ENCODE results near the gene SLC35B2.
A peak's percentile ranks its signal among the peaks of the same experiment; 100 is the strongest.
"Not testable (repeated sequence)": the region's sequence is repeated elsewhere in the genome, so short reads cannot be mapped to it uniquely, and the experiment has no call there.

Gene SLC35B2

DNA sequence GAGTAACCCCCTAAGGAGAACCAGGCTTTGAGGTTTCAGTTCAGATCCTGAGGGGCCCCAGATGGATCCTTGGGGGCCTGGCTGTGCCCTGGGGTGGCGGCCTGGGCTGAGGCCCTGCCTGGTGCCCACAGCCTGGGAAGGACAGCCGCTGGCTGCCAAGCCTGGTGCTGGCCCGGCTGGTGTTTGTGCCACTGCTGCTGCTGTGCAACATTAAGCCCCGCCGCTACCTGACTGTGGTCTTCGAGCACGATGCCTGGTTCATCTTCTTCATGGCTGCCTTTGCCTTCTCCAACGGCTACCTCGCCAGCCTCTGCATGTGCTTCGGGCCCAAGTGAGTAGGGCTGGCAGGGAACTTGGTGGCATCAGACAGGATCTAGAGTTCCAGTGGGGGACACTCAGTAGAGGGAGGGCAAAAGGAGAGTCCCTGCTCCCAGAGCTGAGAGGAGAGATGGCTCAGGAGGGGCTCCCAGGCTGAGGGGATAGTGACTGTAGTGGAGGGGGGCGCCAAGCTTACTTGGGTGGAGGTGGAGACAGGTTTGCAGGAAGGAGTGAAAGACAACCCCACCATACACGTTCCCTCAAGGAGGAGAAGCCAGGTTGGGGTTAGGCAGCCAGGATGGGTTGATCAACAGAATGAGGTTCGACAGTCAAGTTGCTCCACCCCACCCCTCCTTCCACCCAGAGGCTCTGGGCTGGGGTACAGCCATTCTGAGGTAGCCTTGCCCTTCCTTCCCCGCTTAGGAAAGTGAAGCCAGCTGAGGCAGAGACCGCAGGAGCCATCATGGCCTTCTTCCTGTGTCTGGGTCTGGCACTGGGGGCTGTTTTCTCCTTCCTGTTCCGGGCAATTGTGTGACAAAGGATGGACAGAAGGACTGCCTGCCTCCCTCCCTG lies 24.4 kb downstream of the SLC35B2 start:
- DNase-seq = no peak

DNA sequence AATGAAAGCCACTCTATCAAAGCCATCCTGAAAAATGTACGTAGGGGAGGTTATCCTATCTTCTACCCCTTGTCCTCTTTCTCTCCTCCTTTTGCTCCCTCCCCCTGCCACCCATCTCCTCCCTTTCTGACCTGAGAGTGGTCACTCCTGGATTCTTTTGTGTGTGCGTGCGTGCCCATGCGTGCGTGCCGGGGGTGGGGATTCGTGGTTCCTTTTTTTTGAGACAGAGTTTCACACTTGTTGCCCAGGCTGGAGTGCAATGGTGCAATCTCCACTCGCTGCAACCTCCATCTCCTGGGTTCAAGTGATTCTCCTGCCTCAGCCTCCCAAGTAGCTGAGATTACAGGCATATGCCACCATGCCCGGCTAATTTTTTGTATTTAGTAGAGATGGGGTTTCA lies 25.9 kb downstream of the SLC35B2 start:
- not testable (repeated sequence) for DNase-seq

DNA sequence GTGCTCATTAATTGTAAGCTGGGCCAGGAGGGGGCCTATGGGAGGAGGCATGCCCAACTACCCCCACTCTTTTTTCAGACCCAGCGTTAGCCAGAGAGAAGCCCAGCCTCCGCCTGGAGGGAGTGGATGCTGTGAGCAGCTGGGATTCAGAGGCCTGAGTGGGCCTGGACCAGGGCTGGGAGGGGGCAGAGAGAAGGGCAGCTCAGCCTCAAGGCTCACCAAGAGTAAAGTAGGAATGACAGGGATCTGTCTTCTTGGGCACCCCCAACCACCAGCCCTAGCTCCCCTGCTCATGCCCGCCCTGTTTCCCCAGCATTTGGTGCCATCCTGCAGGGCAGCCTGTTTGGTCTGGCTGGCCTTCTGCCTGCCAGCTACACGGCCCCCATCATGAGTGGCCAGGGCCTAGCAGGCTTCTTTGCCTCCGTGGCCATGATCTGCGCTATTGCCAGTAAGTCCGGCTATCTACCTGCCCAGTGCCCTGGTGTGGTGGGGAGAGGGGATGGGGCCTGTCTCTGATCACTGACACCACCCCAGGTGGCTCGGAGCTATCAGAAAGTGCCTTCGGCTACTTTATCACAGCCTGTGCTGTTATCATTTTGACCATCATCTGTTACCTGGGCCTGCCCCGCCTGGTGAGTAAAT lies 27.2 kb downstream of the SLC35B2 start:
- no peak for DNase-seq

DNA sequence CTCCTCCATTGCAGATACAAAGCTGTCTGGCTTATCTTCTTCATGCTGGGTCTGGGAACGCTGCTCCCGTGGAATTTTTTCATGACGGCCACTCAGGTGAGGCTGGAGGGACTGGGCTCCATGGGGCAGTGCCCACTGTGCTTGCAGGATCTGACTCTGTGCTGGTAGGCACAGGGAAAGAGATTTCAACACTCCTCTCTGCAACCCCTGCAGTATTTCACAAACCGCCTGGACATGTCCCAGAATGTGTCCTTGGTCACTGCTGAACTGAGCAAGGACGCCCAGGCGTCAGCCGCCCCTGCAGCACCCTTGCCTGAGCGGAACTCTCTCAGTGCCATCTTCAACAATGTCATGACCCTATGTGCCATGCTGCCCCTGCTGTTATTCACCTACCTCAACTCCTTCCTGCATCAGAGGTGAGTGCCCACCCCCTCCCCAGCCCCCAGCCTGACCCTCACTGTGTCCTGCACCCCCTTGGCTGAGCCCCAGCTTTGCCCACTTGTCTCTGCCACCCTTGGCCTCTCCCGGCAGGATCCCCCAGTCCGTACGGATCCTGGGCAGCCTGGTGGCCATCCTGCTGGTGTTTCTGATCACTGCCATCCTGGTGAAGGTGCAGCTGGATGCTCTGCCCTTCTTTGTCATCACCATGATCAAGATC lies 27.8 kb downstream of the SLC35B2 start:
- DNase-seq = no peak

DNA sequence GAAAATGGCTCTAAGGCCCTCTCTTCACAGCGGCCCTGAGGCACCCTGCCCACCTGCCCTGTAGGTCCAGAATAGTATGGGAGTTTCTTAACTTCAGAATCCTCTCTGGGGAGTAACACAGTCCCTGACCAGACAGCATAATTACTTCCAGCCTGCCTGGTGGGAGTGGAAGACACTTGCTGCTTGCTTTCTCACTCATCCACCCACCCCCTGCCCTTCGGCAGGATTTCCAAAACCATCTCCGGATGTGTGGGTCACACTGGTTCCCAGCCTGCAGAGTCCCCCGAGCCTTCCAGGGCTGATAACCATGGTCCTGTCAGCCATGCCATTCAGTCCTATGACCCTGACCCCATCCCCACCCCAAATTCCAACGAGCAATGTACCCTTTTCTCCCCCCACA lies 28.5 kb downstream of the SLC35B2 start:
- DNase-seq = no peak

DNA sequence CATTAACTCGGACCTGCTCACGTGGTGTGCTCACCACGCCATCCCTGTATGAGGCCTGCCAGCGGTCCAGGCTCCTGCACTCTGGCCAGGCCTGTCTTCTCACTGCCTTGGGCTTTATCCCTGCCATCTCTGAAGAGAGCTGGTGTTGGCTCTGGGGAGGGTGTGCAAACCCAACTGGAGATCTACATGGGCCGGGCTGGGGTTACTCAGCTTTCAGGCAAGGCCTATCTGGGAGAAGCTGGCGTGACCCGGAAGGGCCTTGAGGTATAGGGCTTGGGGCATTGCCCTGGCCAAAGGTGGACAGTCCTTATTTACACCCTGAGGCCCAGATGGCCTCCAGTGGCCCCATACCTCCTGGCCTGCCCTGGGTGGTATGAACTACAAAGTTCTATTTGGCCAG lies 28.9 kb downstream of the SLC35B2 start:
- no peak for DNase-seq

DNA sequence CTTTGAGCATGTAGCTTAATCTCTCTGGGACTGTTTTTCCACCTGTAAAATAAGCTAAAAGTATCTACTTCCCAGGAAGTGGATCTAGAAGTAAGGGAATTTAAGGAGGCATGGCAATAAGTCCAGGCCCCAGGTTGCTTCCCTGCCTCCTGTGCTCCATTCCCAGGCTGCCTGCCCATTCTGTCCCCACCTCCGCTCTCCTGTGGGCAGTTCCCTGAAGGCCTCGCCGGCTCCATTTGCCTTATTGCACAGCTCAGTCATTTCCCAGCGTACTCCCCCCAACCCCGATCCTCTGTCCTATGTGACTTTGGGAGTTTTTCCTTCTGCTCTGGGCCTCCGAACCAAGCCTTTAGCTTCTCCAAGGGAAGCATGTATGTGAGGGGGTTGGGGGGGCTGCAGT lies 29.3 kb downstream of the SLC35B2 start:
- no peak for DNase-seq

DNA sequence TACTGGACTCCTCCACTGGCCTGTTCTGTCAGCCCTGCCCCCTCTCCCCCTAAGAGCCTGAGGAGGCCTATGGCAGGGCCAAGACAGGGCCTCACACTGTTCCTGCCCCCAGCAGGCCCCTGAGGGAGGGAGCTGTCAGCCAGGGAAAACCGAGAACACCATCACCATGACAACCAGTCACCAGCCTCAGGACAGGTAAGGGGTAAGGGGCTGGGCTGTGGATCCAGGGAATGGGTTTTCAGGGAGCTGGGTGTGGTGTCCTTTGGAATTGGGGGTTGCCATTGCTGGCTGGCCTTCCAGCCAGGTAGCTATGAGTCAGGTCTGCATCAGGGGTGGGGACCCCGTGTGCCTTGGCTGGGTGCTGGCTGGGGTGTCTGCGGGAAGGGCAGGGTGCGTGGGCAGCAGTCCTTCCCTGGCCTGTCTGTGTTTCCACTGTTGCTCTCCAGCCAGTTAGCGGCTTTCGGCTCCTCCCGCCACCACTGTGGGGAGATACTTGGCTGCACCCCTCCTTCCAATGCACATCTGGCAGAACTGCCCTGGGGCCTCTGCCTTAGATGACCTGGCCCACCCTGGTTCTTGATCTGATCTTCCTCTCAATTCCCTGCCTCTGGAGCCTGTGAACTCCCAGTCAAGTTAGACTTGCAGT lies 30.1 kb downstream of the SLC35B2 start:
- DNase-seq = peak in 1 of 2 experiments; percentile 24

DNA sequence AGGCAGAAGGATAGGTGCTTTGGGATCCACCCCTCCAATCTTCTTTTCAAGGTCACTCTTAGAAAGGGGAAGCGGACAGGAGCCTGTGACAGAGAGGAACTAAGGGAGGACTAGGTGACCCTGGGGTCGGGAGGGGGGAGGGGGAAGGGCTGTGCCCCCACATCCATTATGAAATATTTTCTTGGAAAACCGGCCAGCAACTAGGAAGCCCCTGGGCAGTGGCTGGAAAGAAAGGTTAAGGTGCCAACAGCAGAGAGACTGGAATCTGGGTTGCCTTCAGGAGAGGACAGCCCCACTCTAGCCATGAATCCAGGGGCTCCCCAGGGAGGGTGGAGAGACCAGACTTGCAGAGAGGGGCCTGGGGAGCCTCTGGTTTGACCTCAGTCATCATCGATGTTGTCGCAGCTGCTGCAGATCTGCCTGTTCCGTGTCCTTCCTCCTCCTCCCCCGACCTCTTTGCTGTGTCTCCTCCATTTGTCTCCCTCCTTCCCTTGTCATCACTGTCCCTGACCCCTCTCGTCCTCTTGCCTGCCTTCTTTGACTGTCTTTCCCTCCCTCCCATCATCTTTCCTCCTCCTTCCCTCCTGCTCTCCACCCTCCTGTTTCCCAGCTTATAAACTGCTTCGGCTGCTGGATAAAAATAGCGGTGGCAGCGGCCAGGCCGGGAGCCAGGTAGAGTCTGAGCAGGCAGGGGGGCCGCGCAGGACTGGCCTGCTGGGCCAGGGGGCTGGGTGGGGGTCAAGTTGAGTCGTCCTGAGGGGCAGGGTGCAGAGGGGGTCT lies 30.8 kb downstream of the SLC35B2 start:
- DNase-seq = no peak

DNA sequence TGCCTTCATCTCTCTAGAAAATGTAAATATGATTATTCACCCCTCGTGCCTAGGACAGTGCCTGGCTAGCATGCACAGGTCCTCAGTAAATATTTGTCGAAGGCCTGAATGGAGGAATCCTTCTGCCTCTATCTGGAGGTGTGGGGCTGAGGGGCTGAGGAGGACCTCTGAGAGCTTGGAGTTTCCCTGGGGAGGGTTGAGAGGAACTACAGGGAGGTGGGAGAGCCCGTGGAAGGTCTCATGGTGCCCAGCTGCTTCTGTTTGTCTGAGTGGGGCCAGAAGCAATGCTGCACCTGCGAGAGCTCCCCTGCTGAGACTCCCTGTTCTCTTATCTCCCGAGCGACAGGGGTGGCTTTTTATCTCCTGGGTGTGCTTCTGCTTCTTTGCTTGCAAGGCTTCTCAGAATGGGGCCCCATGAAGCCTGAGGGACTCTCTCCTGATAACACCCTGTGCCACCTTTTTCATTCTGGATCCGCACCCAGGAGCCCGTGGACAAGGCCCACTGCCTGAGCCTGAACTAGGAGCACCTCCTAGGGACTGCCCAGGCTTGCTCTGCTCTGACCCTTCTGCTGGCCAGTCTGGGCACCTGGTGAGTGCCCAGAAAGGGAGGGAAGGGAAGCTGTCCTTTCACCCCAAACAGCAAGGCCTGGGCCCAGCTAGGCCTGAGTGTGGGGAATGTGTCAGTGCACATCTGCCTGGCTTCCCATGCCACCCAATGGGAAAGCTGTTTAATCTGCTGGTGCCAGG lies 31.6 kb downstream of the SLC35B2 start:
- no peak for DNase-seq

DNA sequence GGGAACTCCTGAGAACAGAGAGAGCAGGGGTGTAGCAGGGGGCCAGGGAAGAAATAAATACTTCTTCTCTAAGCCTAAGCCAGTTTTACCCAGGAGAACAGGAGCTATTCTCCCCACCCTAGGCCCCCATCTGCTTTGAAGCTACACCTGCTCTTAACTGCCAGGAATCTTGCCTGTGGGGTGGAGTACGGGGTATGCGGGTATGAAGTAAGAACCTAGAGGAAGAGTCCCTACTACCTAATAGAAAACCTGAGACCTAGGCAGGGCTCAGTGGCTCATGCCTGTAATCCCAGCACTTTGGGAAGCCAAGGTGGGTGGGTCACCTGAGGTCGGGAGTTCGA lies 32.4 kb downstream of the SLC35B2 start:
- no peak for DNase-seq

DNA sequence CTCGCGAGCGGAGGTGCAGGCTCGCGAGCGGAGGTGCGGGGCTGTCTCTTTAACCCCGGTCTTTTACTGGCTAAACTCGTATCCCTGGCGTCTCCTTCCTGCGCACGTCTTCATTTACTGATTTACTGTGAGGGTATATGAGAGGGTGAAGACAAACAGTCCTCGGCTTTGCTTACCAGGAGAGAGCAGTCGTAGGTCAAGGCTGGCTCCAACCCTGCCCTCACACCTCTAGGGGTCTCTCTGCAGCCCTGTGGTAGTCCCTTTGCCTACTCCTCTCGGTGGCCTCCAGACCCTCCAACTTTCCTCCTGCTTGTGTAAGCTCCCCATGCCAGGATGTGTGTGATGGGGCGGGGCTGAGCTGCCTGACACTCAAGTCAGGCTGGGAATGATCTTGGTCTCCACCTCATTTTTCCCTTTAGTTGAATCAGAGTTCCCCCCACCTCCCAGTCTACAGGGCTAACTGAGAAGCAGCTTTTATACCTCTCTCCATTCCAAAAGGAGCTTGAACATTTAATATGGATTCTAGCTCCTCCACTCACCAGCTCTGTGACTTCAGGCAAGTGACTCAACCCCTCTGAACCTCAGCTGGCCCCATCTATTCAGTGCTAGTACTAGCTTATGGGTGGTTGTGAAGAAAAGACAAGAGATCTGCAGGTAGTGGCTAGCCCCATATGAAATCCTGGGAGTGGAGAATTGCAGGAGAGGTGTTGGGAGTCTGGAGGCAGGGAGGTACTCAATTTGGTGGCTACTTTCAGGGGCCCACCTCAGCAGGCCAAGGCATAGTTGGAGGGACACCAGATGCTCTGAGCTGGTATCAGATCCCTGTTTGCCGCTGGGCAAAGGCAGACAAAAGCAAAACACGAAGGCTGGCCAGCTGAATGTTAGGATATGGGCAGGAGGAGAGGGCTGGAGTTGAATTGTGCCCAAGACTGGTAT lies 33.0 kb downstream of the SLC35B2 start:
- peak in 1 of 2 experiments; percentile 47 for DNase-seq

DNA sequence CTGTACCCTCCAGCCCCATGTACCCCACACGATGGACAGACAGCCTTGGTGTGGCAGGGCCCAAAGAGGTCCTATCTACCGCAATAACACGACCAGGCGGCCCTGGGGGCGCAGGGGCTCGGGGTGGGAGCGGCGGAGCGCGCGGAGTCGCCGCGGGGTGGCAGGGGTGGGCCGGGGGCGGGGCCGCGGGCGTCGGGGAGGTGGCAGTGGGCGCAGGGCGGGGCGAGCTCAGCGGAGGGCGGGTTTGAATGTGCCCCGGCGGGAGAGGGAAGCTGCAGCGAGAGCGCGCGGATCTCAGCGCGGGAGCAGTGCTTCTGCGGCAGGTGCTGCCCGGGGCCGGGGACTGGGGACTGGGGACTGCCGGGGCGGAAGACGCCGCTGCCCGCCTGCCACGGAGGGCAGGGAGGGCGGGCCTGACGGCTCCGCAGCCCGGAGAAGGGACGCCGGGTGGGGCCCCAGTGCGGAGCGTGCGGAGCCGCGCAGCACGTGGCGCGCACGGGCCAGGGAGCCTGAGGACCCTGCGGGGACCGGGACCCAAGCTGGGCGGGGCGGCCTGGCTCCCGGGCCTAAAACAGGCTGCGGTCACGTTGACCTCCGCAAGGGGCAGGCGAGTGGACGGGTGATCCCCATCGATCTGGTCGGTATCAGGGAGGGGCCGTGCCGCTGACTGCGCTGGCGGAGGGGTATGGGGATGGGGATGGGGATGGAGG lies 33.9 kb downstream of the SLC35B2 start, which contains the start of gene SLC29A1:
Gene SLC29A1 (plus strand): TSS at position 277 of the 710 bp plus-strand sequence. CDS start 3,719 bp downstream, outside the sequence.
- peak; percentile 18 to 92 for DNase-seq

DNA sequence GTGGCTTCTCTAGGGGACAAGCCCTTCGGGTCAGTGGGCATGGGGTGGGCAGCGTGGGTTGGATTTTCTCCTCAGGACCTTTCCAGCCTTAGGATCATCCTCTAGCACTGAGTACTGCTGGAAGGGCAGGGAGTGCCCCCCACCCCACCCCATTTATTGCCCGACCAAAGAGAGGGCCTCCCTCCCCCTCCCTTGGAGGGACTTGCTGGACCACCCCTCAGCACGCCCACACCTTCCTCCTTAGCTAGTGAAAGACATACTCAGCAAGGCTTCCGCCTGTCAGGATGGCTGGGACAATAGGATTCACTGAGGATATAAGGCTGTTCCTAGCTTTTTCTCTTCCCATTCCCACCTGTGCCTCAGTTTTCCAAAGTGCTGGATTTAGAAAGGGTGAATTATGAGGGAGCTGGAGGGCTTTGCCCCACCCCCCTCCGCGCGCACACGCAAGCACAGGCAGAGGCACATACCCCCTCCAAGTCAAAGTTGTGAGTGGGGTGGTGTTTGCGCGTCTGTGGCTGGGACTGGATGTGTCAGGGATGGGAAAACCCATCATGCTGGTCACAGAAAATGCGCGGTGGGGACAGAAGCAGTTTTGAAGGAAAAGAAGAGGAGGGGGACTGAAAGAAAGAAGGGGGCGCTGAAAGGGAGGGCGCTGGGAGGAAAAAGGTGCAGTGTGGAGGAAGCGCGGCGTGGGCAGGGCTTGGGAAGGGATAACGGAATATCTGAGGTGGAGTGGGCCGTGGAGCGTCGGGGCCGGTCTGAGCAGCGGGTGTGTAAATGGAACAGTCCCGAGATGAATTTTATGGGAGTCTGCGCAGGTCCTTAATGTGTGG lies 34.6 kb downstream of the SLC35B2 start:
- DNase-seq = peak in 1 of 2 experiments; percentile 44

DNA sequence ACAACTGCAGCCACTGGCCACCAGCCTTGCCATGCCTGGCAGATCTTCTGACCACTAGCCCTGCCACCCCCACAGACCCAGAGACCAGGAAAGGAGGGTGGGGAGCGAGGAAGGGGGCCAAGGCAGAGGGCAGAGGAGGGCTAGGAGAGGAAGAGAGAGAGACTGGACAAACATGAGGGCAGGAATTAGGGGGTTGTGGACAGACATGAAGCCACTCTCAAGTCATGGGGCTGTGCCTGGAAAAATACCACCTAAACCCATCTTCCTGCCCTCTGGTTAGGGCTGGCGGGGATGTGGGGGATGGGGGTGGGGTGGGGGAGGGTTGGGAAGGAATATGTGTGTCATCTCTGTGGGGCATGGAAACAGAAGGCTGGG lies 35.4 kb downstream of the SLC35B2 start:
- no peak for DNase-seq

DNA sequence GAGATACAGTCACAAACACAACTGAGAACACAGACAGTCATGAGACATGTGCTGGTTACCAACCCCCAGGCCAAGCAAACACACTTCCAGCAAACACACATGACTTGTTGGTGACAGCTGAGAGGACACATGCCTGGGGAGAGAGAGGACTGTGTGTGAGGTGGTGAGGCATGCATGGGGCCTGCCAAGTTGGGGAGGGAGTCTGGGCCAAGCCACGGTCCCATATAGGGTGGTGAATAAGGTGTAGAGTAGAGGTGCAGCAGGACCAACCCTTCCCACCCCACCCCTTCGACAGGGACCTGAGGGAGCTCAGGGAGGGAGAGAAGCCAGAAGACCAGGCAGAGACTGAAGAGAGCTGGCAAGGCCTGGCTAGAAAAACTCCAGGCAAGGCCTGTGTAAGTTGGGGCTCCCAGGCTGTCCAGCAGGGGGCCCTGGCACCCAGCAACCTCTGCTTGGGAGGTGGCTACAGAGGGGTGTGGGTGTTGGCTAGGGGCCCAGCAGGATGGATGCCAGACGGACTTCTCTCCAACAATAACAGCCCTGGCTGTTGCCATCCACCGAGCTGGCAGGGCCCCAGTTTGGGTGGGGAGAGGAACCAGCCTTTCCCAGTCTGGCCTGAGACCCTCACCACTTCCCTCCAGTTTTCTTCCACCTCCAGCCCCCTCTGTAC lies 35.9 kb downstream of the SLC35B2 start:
- DNase-seq = peak; percentile 68 to 88

DNA sequence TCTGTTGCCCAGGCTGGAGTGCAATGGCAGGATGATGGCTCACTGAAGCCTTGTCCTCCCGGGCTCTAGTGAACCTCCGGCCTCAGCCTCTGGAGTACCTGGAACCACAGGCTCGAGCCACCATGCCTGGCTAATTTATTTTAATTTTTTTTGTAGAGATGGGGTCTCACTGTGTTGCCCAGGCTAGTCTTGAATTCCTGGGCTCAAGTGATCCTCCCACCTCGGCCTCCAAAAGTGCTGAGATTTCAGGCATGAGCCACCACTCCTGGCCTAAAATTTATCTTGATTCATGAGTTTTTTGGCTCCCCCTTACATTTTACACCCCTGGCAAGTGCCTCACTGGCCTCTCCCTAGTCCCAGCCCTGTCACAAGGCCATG lies 36.4 kb downstream of the SLC35B2 start:
- no peak for DNase-seq
